GM12878 (cell line): ENCODE data around the gene PUSL1. TPM values are rescaled to one million over a fixed set of nuclear protein-coding genes. Genes with fewer than 3 reads are reported as not detected.

Experiments
- ATAC-seq: fragments of 200-7000 bp; cut with Tn5 transposase; 3 replicates; pipeline ENCODE4 v1.9.1; 2020; ENCODE audit warnings: mild to moderate bottlenecking, moderate library complexity
- BruUV-seq: library from RNA; stranded (reverse); fragments of 400-500 nt; replicated peaks from 2 replicates; lab custom pipeline; 2021; lab: Mats Ljungman, UMichigan
- CTCF ChIA-PET: fragments of 300-600 bp; sonication (Branson Sonifier 250); formaldehyde crosslinking; extraction: SDS; loops from one replicate; lab custom pipeline; 2021; ENCODE audit warnings: inconsistent platforms; lab: Yijun Ruan, JAX
- POLR2A ChIA-PET: fragments of 350-600 bp; formaldehyde crosslinking; extraction: SDS; loops from one replicate; lab custom pipeline; 2021; ENCODE audit warnings: inconsistent platforms; lab: Charles Lee
- RAD21 ChIA-PET: fragments of 300-600 bp; sonication (Branson Sonifier 250); formaldehyde crosslinking; loops from one replicate; lab custom pipeline; 2023; ENCODE audit warnings: antibody characterized with exemption; ENCODE audit not compliant: unreplicated experiment; lab: Charles Lee
- SMC1A ChIA-PET: fragments of 300-600 bp; sonication (Branson Sonifier 250); formaldehyde crosslinking; loops from one replicate; lab custom pipeline; 2023; ENCODE audit not compliant: unreplicated experiment, uncharacterized antibody; lab: Charles Lee
- DNase-seq: peaks from one replicate; pipeline ENCODE4 v3.0.0-alpha.2; 2011; ENCODE audit warnings: low read depth, low spot score
- FAIRE-seq: peaks from 3 replicates; lab custom pipeline; 2011; peaks lifted over from hg19 to GRCh38; lab: Jason Lieb, UNC
- H2AFZ ChIP-seq: 2 replicates; pipeline ENCODE4 v1.6.0; 2011; ENCODE audit warnings: low read depth, low read length, control low read depth; ENCODE audit not compliant: control insufficient read depth
- H3K27ac ChIP-seq: 2 replicates; pipeline ENCODE4 v1.5.1; 2011; ENCODE audit warnings: control low read depth; ENCODE audit not compliant: control insufficient read depth, insufficient read depth
- H3K27me3 ChIP-seq, 2 experiments: replicated peaks in 1 of 2; 2 replicates each; pipeline versions ENCODE4 v1.6.0 to v1.6.1; 2011; ENCODE audit warnings: low read length in 1 of 2; ENCODE audit not compliant: control insufficient read depth in 2 of 2, insufficient read depth in 2 of 2
- H3K36me3 ChIP-seq, 2 experiments: 2 replicates each; pipeline ENCODE4 v1.5.1; 2011; ENCODE audit warnings: low read length in 1 of 2; ENCODE audit not compliant: control insufficient read depth in 2 of 2, insufficient read depth in 2 of 2
- H3K4me1 ChIP-seq: 2 replicates; pipeline ENCODE4 v1.6.1; 2011; ENCODE audit warnings: mild to moderate bottlenecking, low read length, moderate library complexity, mixed read lengths; ENCODE audit not compliant: control insufficient read depth, insufficient read depth
- H3K4me2 ChIP-seq: 2 replicates; pipeline ENCODE4 v1.6.0; 2011; ENCODE audit warnings: control low read depth; ENCODE audit not compliant: control insufficient read depth, insufficient read depth
- H3K4me3 ChIP-seq: fragments of 200-600 bp; sonication (generic); 2 replicates; pipeline ENCODE4 v1.5.1; 2016
- H3K79me2 ChIP-seq: 2 replicates; pipeline ENCODE4 v1.6.0; 2011; ENCODE audit warnings: low read length; ENCODE audit not compliant: control insufficient read depth, insufficient read depth
- H3K9ac ChIP-seq: 2 replicates; pipeline ENCODE4 v1.8.0; 2011; ENCODE audit warnings: low read length, control low read depth, mixed read lengths; ENCODE audit not compliant: control insufficient read depth, insufficient read depth
- H3K9me3 ChIP-seq: replicated peaks from 3 replicates; pipeline ENCODE4 v1.5.1; 2011; ENCODE audit warnings: mild to moderate bottlenecking, low read length; ENCODE audit not compliant: control insufficient read depth, insufficient read depth
- H4K20me1 ChIP-seq: 2 replicates; pipeline ENCODE4 v1.6.0; 2011; ENCODE audit not compliant: control insufficient read depth, insufficient read depth
- BHLHE40 ChIP-seq, 2 experiments: fragments of 450-650 bp in 1 of 2; IDR thresholded peaks; 2 replicates each; pipeline ENCODE4 v1.6.1; 2011 to 2017; ENCODE audit warnings: low read depth in 2 of 2, borderline replicate concordance in 1 of 2, improper control_type of control experiment in 1 of 2, low read length in 1 of 2, mild to moderate bottlenecking in 1 of 2
- CBX3 ChIP-seq: fragments of 200-600 bp; sonication (generic); IDR thresholded peaks from 2 replicates; pipeline ENCODE4 v1.6.1; 2016; ENCODE audit warnings: low read depth, borderline replicate concordance
- EP300 ChIP-seq, 2 experiments: fragments of 150-350 bp in 1 of 2; IDR thresholded peaks; 2 replicates each; pipeline ENCODE4 v1.6.1; 2011 to 2012; ENCODE audit warnings: low read depth in 2 of 2, low read length in 2 of 2, borderline replicate concordance in 1 of 2, improper control_type of control experiment in 1 of 2, inconsistent platforms in 1 of 2; ENCODE audit not compliant: control insufficient read depth in 1 of 2
- KDM1A ChIP-seq: fragments of 200-600 bp; sonication (generic); IDR thresholded peaks from 2 replicates; pipeline ENCODE4 v1.6.1; 2016; ENCODE audit warnings: borderline replicate concordance
- POLR2A ChIP-seq: IDR thresholded peaks from 2 replicates; pipeline ENCODE4 v1.6.1; 2011; ENCODE audit warnings: low read depth, mild to moderate bottlenecking, low read length
- RAD51 ChIP-seq: fragments of 450-650 bp; IDR thresholded peaks from 2 replicates; pipeline ENCODE4 v1.6.1; 2016; ENCODE audit warnings: moderate library complexity, mild to moderate bottlenecking, inconsistent platforms
- SMAD1 ChIP-seq: fragments of 450-650 bp; IDR thresholded peaks from 2 replicates; pipeline ENCODE4 v1.6.1; 2018; ENCODE audit warnings: mild to moderate bottlenecking, low read depth; ENCODE audit not compliant: partially characterized antibody
- SMARCA5 ChIP-seq: fragments of 450-650 bp; IDR thresholded peaks from 2 replicates; pipeline ENCODE4 v1.6.1; 2017; ENCODE audit warnings: mild to moderate bottlenecking
- SRF ChIP-seq, 2 experiments: IDR thresholded peaks; 2 replicates each; pipeline ENCODE4 v1.6.1; 2011; ENCODE audit warnings: low read depth in 2 of 2, low read length in 2 of 2, mild to moderate bottlenecking in 1 of 2, moderate library complexity in 1 of 2
- TCF7 ChIP-seq: IDR thresholded peaks from 2 replicates; pipeline ENCODE4 v1.6.1; 2014; ENCODE audit warnings: antibody characterized with exemption, borderline replicate concordance
- ZNF384 ChIP-seq: IDR thresholded peaks from 2 replicates; pipeline ENCODE4 v1.6.1; 2012; ENCODE audit warnings: low read depth, mild to moderate bottlenecking, low read length, improper control_type of control experiment, borderline replicate concordance
- WGBS: methylation state at CpG from one replicate; pipeline ENCODE4 v1.1.6; 2016; ENCODE audit warnings: low lambda C conversion rate; ENCODE audit not compliant: insufficient replicate concordance, insufficient coverage; ENCODE audit errors: missing lambda C conversion rate; 5-methylcytosine and 5-hydroxymethylcytosine counted together
- in situ Hi-C: fragments of 300-500 bp; cut with MboI; formaldehyde crosslinking; loops from 9 replicates; pipeline ENCODE4 v1.14.3; 2018; ENCODE audit warnings: mixed read lengths
- intact Hi-C: fragments of 100-400 bp; cut with micrococcal nuclease; formaldehyde crosslinking; loops from one replicate; pipeline ENCODE4 v1.14.2; 2022; ENCODE audit not compliant: unreplicated experiment
- polyA plus RNA-seq, 11 experiments: library from polyadenylated mRNA; depleted of rRNA in 4 of 11; unstranded in 6 of 11; stranded (reverse) in 5 of 11; fragments of >200 nt; fragmentation: Nextera tagmentation in 4 of 11; fragmentation: Illumina TruSeq in 1 of 11; extraction: Ambion mirVana in 4 of 11; extraction: Trizol in 1 of 11; gene quantifications; 1 replicate in 1 of 11; 2 replicates in 10 of 11; pipeline versions ENCODE4 v1.2.1 to v1.2.3, GENCODE V29; 2011 to 2016; ENCODE audit warnings: inconsistent platforms in 2 of 11, missing spikeins in 2 of 11, low read depth in 1 of 11
- total RNA-seq, 4 experiments: library from RNA; depleted of rRNA in 3 of 4; stranded (reverse); fragments of >200 nt in 3 of 4; fragmentation: Illumina TruSeq in 1 of 4; extraction: Trizol in 1 of 4; gene quantifications; 2 replicates each; pipeline versions ENCODE4 v1.2.1 to v1.2.3, GENCODE V29; 2013 to 2021
- TF ChIP-seq, protein P1 (sequence below): IDR thresholded peaks from 2 replicates; pipeline ENCODE4 v1.6.1; 2011; ENCODE audit warnings: borderline replicate concordance, low read depth, mild to moderate bottlenecking, moderate library complexity, mixed read lengths, low read length; ENCODE audit not compliant: insufficient read depth; ENCODE audit errors: extremely low read length
- TF ChIP-seq, protein P2 (sequence below): fragments of 450-650 bp; IDR thresholded peaks from 2 replicates; pipeline ENCODE4 v1.6.1; 2016; ENCODE audit warnings: mild to moderate bottlenecking

Gene PUSL1
- total and polyA plus RNA-seq, 10 of the 15 experiments (the other 5 are each of a cell fraction or from before 2014, with no cell fraction given): 0.16 to 28.4 (median 15.1) TPM

DNA sequence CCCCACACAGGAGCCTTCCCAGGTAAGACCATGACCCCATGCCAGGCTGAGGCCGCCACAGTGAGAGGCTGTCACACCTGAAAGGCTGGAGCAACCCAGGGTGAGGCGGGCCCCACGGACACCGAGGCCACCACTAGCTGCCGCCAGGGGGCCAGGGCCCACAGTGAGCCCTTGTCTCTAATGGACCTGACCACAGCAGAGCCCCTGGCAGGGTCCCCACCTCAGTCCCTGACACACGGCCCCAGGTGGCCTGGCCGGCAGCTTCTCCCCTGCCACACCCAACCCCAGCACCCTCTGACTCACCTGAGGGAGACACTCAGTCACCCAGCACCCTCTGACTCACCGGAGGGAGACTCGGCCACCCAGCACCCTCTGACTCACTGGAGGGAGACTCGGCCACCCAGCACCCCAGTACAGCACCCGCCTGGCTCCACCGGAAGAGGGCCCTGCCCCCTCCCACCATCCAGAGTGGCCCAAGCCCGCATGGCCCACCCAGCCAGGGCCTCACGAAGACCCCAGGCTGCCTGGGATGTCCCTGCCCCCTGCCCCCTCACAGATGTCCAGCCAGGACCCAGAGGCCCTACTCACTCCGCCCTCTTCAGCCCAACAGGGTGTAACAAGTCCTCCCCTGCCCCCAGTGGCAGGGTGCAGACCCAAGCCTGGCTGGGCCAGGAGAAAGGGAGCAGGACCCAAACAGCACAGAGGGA, 36.4 kb downstream of the PUSL1 start (continued):
- TF ChIP-seq, protein P1, sequence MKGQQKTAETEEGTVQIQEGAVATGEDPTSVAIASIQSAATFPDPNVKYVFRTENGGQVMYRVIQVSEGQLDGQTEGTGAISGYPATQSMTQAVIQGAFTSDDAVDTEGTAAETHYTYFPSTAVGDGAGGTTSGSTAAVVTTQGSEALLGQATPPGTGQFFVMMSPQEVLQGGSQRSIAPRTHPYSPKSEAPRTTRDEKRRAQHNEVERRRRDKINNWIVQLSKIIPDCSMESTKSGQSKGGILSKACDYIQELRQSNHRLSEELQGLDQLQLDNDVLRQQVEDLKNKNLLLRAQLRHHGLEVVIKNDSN: no peak

DNA sequence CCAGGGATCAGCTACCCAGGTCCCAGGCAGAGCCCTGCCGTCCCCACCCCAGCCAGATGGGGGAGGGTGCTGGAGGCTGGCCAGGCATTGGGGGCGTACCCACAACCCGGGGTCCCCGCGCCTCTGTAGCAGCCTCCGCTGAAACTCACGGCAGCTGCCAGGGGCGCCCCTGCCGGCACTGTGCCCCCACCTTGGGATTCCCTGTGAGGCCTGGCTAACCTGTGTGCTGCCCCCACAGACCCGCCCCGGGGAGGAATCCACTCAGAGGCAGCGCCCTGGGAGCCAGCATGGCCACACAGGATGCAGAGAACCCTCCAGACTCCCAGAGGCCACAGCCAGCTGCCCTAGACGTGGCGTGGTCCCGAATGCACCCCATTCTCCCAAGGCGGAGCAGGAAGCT, 37.0 kb downstream of the PUSL1 start:
- POLR2A ChIA-PET: no interaction called here
- SMC1A ChIA-PET: no interaction called here
- FAIRE-seq (no peak), ATAC-seq (no peak), DNase-seq (no peak)
- BruUV-seq: no TSS peak
- WGBS: 85% methylated on average over 16 of the region's 16 CpGs
- no peak overlapping the region for H2AFZ ChIP-seq
- H3K9me3 ChIP-seq: no peaks in the 10 kb centered on the region
- in situ Hi-C loops: no loop called here
- H3K4me3 ChIP-seq: no peak overlapping the region
- RAD21 ChIA-PET: no interaction called here
- no peaks in the 10 kb centered on the region for H4K20me1 ChIP-seq
- peaks cover 2% of the 10 kb centered on the region for H3K79me2 ChIP-seq
- CTCF ChIA-PET: interaction anchor here (1.4 kb wide), 1 partner anchor 96 kb away, joined by 3 read pairs; no protein-coding TSS in a partner anchor
- H3K4me1 ChIP-seq: peaks cover 6% of the 10 kb centered on the region; the same call in 1 of the 2 replicates
- intact Hi-C loops: no loop called here
- H3K36me3 ChIP-seq: peaks cover 0 to 3% of the 10 kb centered on the region in 2 experiments
- H3K27me3 ChIP-seq: no peaks in the 10 kb centered on the region
- no peak overlapping the region for H3K27ac ChIP-seq
- H3K4me2 ChIP-seq: no peak overlapping the region
- no peak for TF ChIP-seq BHLHE40 (IDR thresholded peaks at IDR 0.05; ENCODE audit: borderline replicate concordance in 1 of 2, low read depth in 2 of 2, low read length in 1 of 2)
- no peak for TF ChIP-seq RAD51
- TF ChIP-seq EP300 (IDR thresholded peaks at IDR 0.05; ENCODE audit: borderline replicate concordance in 1 of 2, control insufficient read depth in 1 of 2, low read depth in 2 of 2, low read length in 2 of 2): no peak
- TF ChIP-seq KDM1A: no peak
- no peak for TF ChIP-seq ZNF384
- no peak for TF ChIP-seq CBX3
- no peak for TF ChIP-seq TCF7
- no peak for TF ChIP-seq SMAD1
- TF ChIP-seq SRF (IDR thresholded peaks at IDR 0.05; ENCODE audit: low read depth in 2 of 2, low read length in 2 of 2): no peak
- TF ChIP-seq, protein P2, sequence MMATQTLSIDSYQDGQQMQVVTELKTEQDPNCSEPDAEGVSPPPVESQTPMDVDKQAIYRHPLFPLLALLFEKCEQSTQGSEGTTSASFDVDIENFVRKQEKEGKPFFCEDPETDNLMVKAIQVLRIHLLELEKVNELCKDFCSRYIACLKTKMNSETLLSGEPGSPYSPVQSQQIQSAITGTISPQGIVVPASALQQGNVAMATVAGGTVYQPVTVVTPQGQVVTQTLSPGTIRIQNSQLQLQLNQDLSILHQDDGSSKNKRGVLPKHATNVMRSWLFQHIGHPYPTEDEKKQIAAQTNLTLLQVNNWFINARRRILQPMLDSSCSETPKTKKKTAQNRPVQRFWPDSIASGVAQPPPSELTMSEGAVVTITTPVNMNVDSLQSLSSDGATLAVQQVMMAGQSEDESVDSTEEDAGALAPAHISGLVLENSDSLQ: no peak
- no peak for TF ChIP-seq POLR2A
- no peak for TF ChIP-seq SMARCA5
- TF ChIP-seq, all 136 proteins: peak for 0
- no peak overlapping the region for H3K9ac ChIP-seq
